GM23338 (cell line): ENCODE measurements around the gene GALNT9. TPM values are rescaled to one million over a fixed set of nuclear protein-coding genes. Genes with fewer than 3 reads are reported as not detected.

Source experiments
- ATAC-seq: fragments of 200-7000 bp; cut with Tn5 transposase; 3 replicates; pipeline ENCODE4 v1.9.1; 2020
- DNase-seq: peaks from one replicate; pipeline ENCODE4 v3.0.0-alpha.2; 2015; ENCODE audit warnings: low spot score
- H2AFZ ChIP-seq: fragments of 200-600 bp; sonication (generic); 2 replicates; pipeline ENCODE4 v1.8.0; 2016; ENCODE audit warnings: antibody characterized with exemption, mild to moderate bottlenecking, moderate library complexity
- H3F3A ChIP-seq: fragments of 200-600 bp; sonication (generic); replicated peaks from 2 replicates; pipeline ENCODE4 v1.8.0; 2017; ENCODE audit warnings: antibody characterized with exemption, mixed run types, low read depth
- H3K27ac ChIP-seq: fragments of 200-600 bp; sonication (generic); 2 replicates; pipeline ENCODE4 v1.6.1; 2016; ENCODE audit warnings: low read depth
- H3K27me3 ChIP-seq: fragments of 200-600 bp; sonication (generic); 2 replicates; pipeline ENCODE4 v1.8.0; 2016; ENCODE audit warnings: mild to moderate bottlenecking, mixed run types, moderate library complexity; ENCODE audit not compliant: insufficient read depth
- H3K36me3 ChIP-seq: fragments of 200-600 bp; sonication (generic); 2 replicates; pipeline ENCODE4 v1.8.0; 2016; ENCODE audit warnings: mild to moderate bottlenecking; ENCODE audit not compliant: insufficient read depth
- H3K4me1 ChIP-seq: fragments of 200-600 bp; sonication (generic); 2 replicates; pipeline ENCODE4 v1.8.0; 2016; ENCODE audit warnings: mild to moderate bottlenecking, moderate library complexity; ENCODE audit not compliant: insufficient read depth
- H3K4me2 ChIP-seq: fragments of 200-600 bp; sonication (generic); 2 replicates; pipeline ENCODE4 v1.7.1; 2017; ENCODE audit warnings: mixed run types
- H3K4me3 ChIP-seq: fragments of 200-600 bp; sonication (generic); 2 replicates; pipeline ENCODE4 v1.6.1; 2016; ENCODE audit warnings: mixed run types
- H3K79me2 ChIP-seq: fragments of 200-600 bp; sonication (generic); replicated peaks from 2 replicates; pipeline ENCODE4 v1.8.0; 2017; ENCODE audit warnings: mild to moderate bottlenecking; ENCODE audit not compliant: insufficient read depth
- H3K9me2 ChIP-seq: fragments of 200-600 bp; sonication (generic); 2 replicates; pipeline ENCODE4 v1.8.0; 2017; ENCODE audit not compliant: insufficient read depth
- H4K20me1 ChIP-seq: fragments of 200-600 bp; sonication (generic); replicated peaks from 2 replicates; pipeline ENCODE4 v1.8.0; 2017; ENCODE audit warnings: mild to moderate bottlenecking; ENCODE audit not compliant: insufficient read depth
- H3K27ac Mint-ChIP-seq: 2 replicates; pipeline ENCODE4 v1.8.0; 2020; ENCODE audit warnings: inconsistent platforms, mild to moderate bottlenecking, moderate library complexity, mixed read lengths
- H3K27me3 Mint-ChIP-seq: 3 replicates; pipeline ENCODE4 v1.8.0; 2022; ENCODE audit warnings: low read depth, mild to moderate bottlenecking, moderate library complexity, mixed read lengths, inconsistent platforms; ENCODE audit not compliant: insufficient read depth, poor library complexity
- H3K36me3 Mint-ChIP-seq: 3 replicates; pipeline ENCODE4 v1.8.0; 2021; ENCODE audit warnings: low read depth, mild to moderate bottlenecking, inconsistent platforms, moderate library complexity, mixed read lengths
- H3K4me1 Mint-ChIP-seq: 3 replicates; pipeline ENCODE4 v1.8.0; 2020; ENCODE audit warnings: mild to moderate bottlenecking, inconsistent platforms, mixed read lengths
- H3K4me3 Mint-ChIP-seq: 3 replicates; pipeline ENCODE4 v1.8.0; 2021; ENCODE audit warnings: moderate library complexity, mild to moderate bottlenecking, inconsistent platforms, mixed read lengths
- H3K9me3 Mint-ChIP-seq: 3 replicates; pipeline ENCODE4 v1.8.0; 2020; ENCODE audit warnings: moderate library complexity, mild to moderate bottlenecking, inconsistent platforms, mixed read lengths
- EZH2 ChIP-seq: fragments of 200-600 bp; sonication (generic); IDR thresholded peaks from one replicate; pipeline ENCODE4 v1.8.0; 2017; ENCODE audit warnings: antibody characterized with exemption, mild to moderate bottlenecking, low read depth; ENCODE audit not compliant: unreplicated experiment
- EZH2phosphoT487 ChIP-seq: fragments of 200-600 bp; sonication (generic); IDR thresholded peaks from one replicate; pipeline ENCODE4 v1.8.1; 2018; ENCODE audit warnings: antibody characterized with exemption; ENCODE audit not compliant: unreplicated experiment
- JUNB ChIP-seq: IDR thresholded peaks from one replicate; pipeline ENCODE4 v1.6.1; 2016; ENCODE audit warnings: antibody characterized with exemption; ENCODE audit not compliant: unreplicated experiment
- NANOG ChIP-seq: IDR thresholded peaks from 2 replicates; pipeline ENCODE4 v1.6.1; 2016; ENCODE audit warnings: antibody characterized with exemption, borderline replicate concordance
- POLR2AphosphoS5 ChIP-seq: IDR thresholded peaks from 2 replicates; pipeline ENCODE4 v1.6.1; 2016; ENCODE audit warnings: antibody characterized with exemption, low read depth
- STAT1 ChIP-seq: IDR thresholded peaks from one replicate; pipeline ENCODE4 v1.6.1; 2016; ENCODE audit warnings: antibody characterized with exemption; ENCODE audit not compliant: unreplicated experiment
- ZNF114 ChIP-seq: fragments of 250-450 bp; sonication (Bioruptor Pico); IDR thresholded peaks from 2 replicates; pipeline ENCODE4 v1.5.0; 2020; ENCODE audit warnings: mild to moderate bottlenecking, moderate library complexity
- ZNF331 ChIP-seq: fragments of 250-450 bp; sonication (Bioruptor Pico); IDR thresholded peaks from 2 replicates; pipeline ENCODE4 v1.5.0; 2020; ENCODE audit warnings: low read depth, mild to moderate bottlenecking, moderate library complexity
- polyA plus RNA-seq: library from polyadenylated mRNA; unstranded; fragments of >200 nt; fragmentation: Nextera tagmentation; extraction: Ambion mirVana; gene quantifications from 2 replicates; pipeline ENCODE4 v1.2.1, GENCODE V29; 2016
- total RNA-seq: library from RNA; depleted of rRNA; stranded (reverse); fragments of >200 nt; shearing (Covaris generic); gene quantifications from 2 replicates; pipeline ENCODE4 v1.2.3, GENCODE V29; 2014
- TF ChIP-seq, protein P1 (sequence below): fragments of 250-450 bp; sonication (Bioruptor Pico); IDR thresholded peaks from 2 replicates; pipeline ENCODE4 v1.5.0; 2020; ENCODE audit warnings: mild to moderate bottlenecking, moderate library complexity
- TF ChIP-seq, protein P2 (sequence below): IDR thresholded peaks from 2 replicates; pipeline ENCODE4 v1.6.1; 2016; ENCODE audit warnings: antibody characterized with exemption

The GALNT9 gene
- total and polyA plus RNA-seq, 2 experiments from 2014 or later, result 0.81 to 2.5 TPM

DNA sequence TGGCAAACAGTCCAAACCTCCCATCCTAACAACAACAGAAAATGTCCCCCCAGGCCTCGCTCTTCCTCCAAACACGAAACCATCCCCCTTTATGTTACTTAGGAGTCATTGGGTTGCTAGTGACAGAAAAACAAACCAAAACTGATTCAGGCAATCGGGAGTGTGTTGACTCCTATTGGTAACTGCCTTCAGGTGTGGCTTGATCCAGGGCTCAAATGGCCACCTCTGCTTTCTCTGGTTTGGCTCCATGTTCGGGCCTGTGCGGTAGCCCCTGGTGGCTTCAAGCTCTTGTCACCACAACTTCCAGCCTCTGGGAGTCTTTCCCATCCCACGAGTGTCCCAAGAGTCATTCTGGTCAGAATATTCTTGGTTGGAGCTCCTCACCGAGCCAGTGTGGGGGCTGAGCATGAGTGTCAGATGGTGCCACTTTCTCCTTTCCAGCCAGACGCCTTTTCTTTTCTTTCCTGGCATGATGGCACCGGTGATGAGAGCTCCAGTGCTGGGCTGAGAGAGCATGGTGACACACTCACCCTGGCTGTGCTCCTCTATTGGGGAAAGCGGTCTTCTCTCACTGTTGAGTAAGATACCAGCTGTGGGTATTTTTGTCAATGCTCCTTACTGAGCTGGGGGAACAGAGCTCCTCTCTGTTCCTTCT, 146.6 kb downstream of the GALNT9 start (continued):
- TF ChIP-seq, protein P1, sequence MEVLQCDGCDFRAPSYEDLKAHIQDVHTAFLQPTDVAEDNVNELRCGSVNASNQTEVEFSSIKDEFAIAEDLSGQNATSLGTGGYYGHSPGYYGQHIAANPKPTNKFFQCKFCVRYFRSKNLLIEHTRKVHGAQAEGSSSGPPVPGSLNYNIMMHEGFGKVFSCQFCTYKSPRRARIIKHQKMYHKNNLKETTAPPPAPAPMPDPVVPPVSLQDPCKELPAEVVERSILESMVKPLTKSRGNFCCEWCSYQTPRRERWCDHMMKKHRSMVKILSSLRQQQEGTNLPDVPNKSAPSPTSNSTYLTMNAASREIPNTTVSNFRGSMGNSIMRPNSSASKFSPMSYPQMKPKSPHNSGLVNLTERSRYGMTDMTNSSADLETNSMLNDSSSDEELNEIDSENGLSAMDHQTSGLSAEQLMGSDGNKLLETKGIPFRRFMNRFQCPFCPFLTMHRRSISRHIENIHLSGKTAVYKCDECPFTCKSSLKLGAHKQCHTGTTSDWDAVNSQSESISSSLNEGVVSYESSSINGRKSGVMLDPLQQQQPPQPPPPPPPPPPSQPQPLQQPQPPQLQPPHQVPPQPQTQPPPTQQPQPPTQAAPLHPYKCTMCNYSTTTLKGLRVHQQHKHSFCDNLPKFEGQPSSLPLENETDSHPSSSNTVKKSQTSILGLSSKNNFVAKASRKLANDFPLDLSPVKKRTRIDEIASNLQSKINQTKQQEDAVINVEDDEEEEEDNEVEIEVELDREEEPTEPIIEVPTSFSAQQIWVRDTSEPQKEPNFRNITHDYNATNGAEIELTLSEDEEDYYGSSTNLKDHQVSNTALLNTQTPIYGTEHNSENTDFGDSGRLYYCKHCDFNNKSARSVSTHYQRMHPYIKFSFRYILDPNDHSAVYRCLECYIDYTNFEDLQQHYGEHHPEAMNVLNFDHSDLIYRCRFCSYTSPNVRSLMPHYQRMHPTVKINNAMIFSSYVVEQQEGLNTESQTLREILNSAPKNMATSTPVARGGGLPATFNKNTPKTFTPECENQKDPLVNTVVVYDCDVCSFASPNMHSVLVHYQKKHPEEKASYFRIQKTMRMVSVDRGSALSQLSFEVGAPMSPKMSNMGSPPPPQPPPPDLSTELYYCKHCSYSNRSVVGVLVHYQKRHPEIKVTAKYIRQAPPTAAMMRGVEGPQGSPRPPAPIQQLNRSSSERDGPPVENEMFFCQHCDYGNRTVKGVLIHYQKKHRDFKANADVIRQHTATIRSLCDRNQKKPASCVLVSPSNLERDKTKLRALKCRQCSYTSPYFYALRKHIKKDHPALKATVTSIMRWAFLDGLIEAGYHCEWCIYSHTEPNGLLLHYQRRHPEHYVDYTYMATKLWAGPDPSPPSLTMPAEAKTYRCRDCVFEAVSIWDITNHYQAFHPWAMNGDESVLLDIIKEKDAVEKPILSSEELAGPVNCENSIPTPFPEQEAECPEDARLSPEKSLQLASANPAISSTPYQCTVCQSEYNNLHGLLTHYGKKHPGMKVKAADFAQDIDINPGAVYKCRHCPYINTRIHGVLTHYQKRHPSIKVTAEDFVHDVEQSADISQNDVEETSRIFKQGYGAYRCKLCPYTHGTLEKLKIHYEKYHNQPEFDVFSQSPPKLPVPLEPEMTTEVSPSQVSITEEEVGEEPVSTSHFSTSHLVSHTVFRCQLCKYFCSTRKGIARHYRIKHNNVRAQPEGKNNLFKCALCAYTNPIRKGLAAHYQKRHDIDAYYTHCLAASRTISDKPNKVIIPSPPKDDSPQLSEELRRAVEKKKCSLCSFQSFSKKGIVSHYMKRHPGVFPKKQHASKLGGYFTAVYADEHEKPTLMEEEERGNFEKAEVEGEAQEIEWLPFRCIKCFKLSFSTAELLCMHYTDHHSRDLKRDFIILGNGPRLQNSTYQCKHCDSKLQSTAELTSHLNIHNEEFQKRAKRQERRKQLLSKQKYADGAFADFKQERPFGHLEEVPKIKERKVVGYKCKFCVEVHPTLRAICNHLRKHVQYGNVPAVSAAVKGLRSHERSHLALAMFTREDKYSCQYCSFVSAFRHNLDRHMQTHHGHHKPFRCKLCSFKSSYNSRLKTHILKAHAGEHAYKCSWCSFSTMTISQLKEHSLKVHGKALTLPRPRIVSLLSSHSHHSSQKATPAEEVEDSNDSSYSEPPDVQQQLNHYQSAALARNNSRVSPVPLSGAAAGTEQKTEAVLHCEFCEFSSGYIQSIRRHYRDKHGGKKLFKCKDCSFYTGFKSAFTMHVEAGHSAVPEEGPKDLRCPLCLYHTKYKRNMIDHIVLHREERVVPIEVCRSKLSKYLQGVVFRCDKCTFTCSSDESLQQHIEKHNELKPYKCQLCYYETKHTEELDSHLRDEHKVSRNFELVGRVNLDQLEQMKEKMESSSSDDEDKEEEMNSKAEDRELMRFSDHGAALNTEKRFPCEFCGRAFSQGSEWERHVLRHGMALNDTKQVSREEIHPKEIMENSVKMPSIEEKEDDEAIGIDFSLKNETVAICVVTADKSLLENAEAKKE (CRISPR knock-in tag), result no peak
- TF ChIP-seq ZNF114 (no peak), JUNB (no peak), EZH2phosphoT487 (no peak), EZH2 (no peak), POLR2AphosphoS5 (no peak)

DNA sequence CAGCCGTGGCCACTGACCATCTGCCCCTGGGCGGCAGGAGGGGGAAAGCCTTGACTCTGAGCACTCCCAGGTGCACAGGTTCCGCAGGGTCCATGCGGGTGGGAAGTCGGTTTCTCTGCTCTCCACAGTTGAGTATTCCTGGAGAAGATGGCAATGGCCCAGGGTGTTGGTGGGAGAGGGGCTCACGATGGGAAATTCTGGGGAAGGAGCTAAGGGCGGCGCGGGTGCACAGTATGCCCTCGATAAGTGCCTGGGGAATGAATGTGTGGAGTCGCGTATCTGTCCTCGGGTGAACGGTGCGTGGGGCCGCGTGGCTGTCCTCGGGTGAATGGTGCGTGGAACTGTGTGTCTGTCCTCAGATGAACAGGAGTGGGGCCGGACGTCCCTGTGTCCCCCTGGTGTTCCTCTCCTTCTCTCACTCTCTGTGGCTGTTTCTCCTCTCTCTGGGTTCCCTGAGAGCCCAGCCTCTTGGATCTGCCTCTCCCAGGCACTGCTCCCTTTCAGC, 147.1 kb downstream of the GALNT9 start:
- ATAC-seq (no peak), DNase-seq (no peak)
- Histone ChIP-seq H2AFZ (no peak overlapping the region), H3K9me2 (no peaks in the 10 kb centered on the region), H3K79me2 (no peaks in the 10 kb centered on the region), H3K27me3 (peaks cover 30% of the 10 kb centered on the region), H3K4me1 (peaks cover 4% of the 10 kb centered on the region; the same call in 1 of the 2 replicates), H3K27ac (no peak overlapping the region), H3K36me3 (no peaks in the 10 kb centered on the region), H3F3A (0 out of 2 replicates have a peak, but pooled peaks cover 2% of the 10 kb centered on the region), H3K4me3 (no peak overlapping the region), H4K20me1 (no peaks in the 10 kb centered on the region; the same call in 1 of the 2 replicates), H3K4me2 (no peak overlapping the region)
- peaks cover 10% of the 10 kb centered on the region; the same call in 2 of the 3 replicates for H3K9me3 Mint-ChIP-seq
- H3K36me3 Mint-ChIP-seq, result peaks cover 4% of the 10 kb centered on the region; the same call in 1 of the 3 replicates
- H3K4me3 Mint-ChIP-seq, result no peak overlapping the region
- peaks cover 12% of the 10 kb centered on the region for H3K4me1 Mint-ChIP-seq
- peaks cover 45% of the 10 kb centered on the region for H3K27me3 Mint-ChIP-seq
- H3K27ac Mint-ChIP-seq, result no peak overlapping the region
- TF ChIP-seq EZH2phosphoT487 (no peak), ZNF331 (CRISPR knock-in tag) (no peak), NANOG (no peak), STAT1 (no peak)
- TF ChIP-seq, protein P2, sequence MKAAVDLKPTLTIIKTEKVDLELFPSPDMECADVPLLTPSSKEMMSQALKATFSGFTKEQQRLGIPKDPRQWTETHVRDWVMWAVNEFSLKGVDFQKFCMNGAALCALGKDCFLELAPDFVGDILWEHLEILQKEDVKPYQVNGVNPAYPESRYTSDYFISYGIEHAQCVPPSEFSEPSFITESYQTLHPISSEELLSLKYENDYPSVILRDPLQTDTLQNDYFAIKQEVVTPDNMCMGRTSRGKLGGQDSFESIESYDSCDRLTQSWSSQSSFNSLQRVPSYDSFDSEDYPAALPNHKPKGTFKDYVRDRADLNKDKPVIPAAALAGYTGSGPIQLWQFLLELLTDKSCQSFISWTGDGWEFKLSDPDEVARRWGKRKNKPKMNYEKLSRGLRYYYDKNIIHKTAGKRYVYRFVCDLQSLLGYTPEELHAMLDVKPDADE, result no peak
